ENCODE measurements around the gene TCTA.

The TCTA gene

DNA sequence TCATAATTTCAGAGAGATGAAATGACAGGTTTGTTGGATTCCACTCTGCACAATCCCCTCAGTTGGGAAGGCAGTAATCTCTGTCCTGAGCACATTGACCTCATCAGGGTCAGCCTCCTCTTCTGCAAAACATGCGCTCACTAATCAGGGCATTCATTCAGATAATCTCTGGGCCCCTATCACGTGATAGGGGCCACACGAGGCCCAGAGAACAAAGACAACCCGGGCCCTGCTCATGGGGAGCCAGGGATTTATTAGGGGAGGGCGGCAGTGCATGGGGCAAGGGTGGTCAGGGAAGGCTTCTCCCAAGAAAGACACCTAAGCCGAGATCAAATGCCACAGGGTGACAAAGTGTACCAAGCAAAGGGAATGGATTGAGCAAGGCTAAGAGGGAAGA lies 1.1 kb downstream of the TCTA start:
- H3K9me3 ChIP-seq (ENCODE audit: control insufficient read depth, insufficient read depth, low read depth, low read length), result no peaks in the 10 kb centered on the region
- POLR2A ChIA-PET, result interaction anchor here (1.0 kb wide), 1 partner anchor 12 kb away, joined by 3 read pairs; no protein-coding TSS in a partner anchor
- TF ChIP-seq HOXD13 (CRISPR knock-in tag; IDR thresholded peaks at IDR 0.05; ENCODE audit: borderline replicate concordance) (no peak), ZNF433 (tag by site-specific recombination; IDR thresholded peaks at IDR 0.05; ENCODE audit: low read depth) (no peak), ZNF24 (tag by site-specific recombination; IDR thresholded peaks at IDR 0.05) (no peak), ZNF155 (tag by site-specific recombination; IDR thresholded peaks at IDR 0.05) (no peak), ZNF112 (tag by site-specific recombination; IDR thresholded peaks at IDR 0.05) (no peak), TRIM28 (IDR thresholded peaks at IDR 0.05; ENCODE audit: borderline replicate concordance, low read length) (no peak), ZNF549 (tag by site-specific recombination; IDR thresholded peaks at IDR 0.05) (no peak), GLI2 (tag by site-specific recombination; IDR thresholded peaks at IDR 0.05; ENCODE audit: borderline replicate concordance, low read depth) (no peak)
- TF ChIP-seq, protein P1, sequence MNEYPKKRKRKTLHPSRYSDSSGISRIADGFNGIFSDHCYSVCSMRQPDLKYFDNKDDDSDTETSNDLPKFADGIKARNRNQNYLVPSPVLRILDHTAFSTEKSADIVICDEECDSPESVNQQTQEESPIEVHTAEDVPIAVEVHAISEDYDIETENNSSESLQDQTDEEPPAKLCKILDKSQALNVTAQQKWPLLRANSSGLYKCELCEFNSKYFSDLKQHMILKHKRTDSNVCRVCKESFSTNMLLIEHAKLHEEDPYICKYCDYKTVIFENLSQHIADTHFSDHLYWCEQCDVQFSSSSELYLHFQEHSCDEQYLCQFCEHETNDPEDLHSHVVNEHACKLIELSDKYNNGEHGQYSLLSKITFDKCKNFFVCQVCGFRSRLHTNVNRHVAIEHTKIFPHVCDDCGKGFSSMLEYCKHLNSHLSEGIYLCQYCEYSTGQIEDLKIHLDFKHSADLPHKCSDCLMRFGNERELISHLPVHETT (tag by site-specific recombination; IDR thresholded peaks at IDR 0.05), result no peak
- H3K27ac ChIP-seq (ENCODE audit: extremely low read depth, low read depth, low read length), result no peak overlapping the region
- peaks cover 0 to 25% of the 10 kb centered on the region in 2 experiments; a peak in 1 of 3 replicates for H3K36me3 ChIP-seq (ENCODE audit: control insufficient read depth in 2 of 2, insufficient read depth in 1 of 2, low read length in 2 of 2)
- H3K4me1 ChIP-seq (ENCODE audit: control insufficient read depth, insufficient read depth, low read length), result peaks cover 4% of the 10 kb centered on the region; the same call in 1 of the 2 replicates
- CTCF ChIA-PET, result interaction anchor here (1.0 kb wide), 2 partner anchors 36 to 126 kb away, joined by 3 read pairs; no protein-coding TSS in a partner anchor
- H3K4me3 ChIP-seq (ENCODE audit: low read depth, low read length), result no peak overlapping the region

DNA sequence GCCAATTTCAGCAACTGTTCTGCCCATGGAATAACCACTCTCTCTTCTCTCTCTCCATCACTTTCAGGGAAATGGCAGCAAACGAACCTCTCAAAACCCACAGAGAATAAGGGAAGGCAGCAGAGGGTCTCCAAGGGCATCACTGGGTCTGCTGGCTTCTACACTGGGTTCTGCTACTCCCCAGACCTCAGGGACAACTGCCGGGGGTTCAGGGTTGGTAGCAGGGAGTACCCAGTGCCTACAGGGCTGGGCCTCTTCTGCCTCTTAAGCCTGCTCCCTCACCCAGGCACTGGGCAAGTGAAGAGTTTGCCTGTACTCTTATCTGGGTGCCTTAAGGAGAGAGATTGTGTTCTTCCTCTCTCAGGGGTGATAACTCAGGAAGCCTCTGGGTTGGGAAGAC lies 2.5 kb downstream of the TCTA start:
- no peaks in the 10 kb centered on the region for H3K9me3 ChIP-seq (ENCODE audit: control insufficient read depth, insufficient read depth, low read depth, low read length)
- CTCF ChIA-PET, result interaction anchor here (0.6 to 0.7 kb wide), 2 partner anchors 30 to 36 kb away, joined by 3 to 6 read pairs; no protein-coding TSS in a partner anchor
- H3K27ac ChIP-seq (ENCODE audit: extremely low read depth, low read depth, low read length), result no peak overlapping the region
- TF ChIP-seq ZNF544 (tag by site-specific recombination; IDR thresholded peaks at IDR 0.05), result no peak
- no peak for TF ChIP-seq ZNF140 (tag by site-specific recombination; IDR thresholded peaks at IDR 0.05)
- no peak for TF ChIP-seq ZNF585B (tag by site-specific recombination; IDR thresholded peaks at IDR 0.05)
- no peak for TF ChIP-seq ZNF830 (tag by site-specific recombination; IDR thresholded peaks at IDR 0.05; ENCODE audit: low read depth)
- no peak for TF ChIP-seq ZNF629 (tag by site-specific recombination; IDR thresholded peaks at IDR 0.05)
- TF ChIP-seq ZNF660 (tag by site-specific recombination; IDR thresholded peaks at IDR 0.05), result no peak
- no peak for TF ChIP-seq ZFP37 (tag by site-specific recombination; IDR thresholded peaks at IDR 0.05)
- no peak for TF ChIP-seq ZIC2 (tag by site-specific recombination; IDR thresholded peaks at IDR 0.05)
- TF ChIP-seq ZNF785 (tag by site-specific recombination; IDR thresholded peaks at IDR 0.05), result no peak
- no peak overlapping the region for H3K4me3 ChIP-seq (ENCODE audit: low read depth, low read length)
- H3K4me1 ChIP-seq (ENCODE audit: control insufficient read depth, insufficient read depth, low read length), result peaks cover 4% of the 10 kb centered on the region; the same call in 1 of the 2 replicates
- H3K36me3 ChIP-seq (ENCODE audit: control insufficient read depth in 2 of 2, insufficient read depth in 1 of 2, low read length in 2 of 2), result peaks cover 0 to 25% of the 10 kb centered on the region in 2 experiments; a peak in 1 of 3 replicates
- POLR2A ChIA-PET, result interaction anchor here (1.3 kb wide), 1 partner anchor 14 kb away, joined by 8 read pairs; the partner anchor contains the start of gene NICN1

DNA sequence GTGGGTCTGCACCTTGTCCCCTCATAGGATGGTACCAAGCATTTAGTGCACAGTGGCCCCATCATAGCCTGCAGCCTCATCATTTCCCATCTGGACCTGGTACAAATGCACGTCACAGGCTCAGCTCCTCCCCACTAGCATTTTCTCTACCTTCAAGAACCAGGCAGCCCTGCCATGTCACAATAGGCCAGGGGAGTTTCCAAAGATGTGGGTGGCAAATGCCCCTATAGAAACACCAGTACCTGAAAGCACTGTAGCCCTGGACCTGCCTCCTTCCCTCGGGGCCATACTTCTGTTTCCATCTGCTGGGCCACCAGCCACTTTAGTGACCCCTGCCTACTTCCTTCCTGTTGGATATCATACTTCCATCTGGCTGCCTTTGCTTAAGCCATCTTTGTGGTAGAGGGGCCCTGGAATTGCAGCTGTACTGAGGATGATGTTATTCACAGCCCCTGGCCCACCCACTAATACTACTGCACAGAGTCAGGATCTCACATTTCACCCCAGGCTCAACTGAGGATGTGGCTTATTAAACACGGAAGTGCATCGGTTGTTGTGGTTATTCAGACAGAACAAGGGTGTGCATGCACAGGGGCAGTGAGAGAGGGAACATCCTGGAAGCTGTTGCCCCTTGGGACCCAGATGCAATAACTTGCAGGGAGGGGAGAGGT lies 3.8 kb downstream of the TCTA start:
- Histone ChIP-seq H3K36me3 (ENCODE audit: control insufficient read depth in 2 of 2, insufficient read depth in 1 of 2, low read length in 2 of 2) (peaks cover 0 to 31% of the 10 kb centered on the region in 2 experiments; a peak in 1 of 3 replicates), H3K27ac (ENCODE audit: extremely low read depth, low read depth, low read length) (no peak overlapping the region), H3K4me1 (ENCODE audit: control insufficient read depth, insufficient read depth, low read length) (peaks cover 4% of the 10 kb centered on the region; the same call in 1 of the 2 replicates), H3K9me3 (ENCODE audit: control insufficient read depth, insufficient read depth, low read depth, low read length) (no peaks in the 10 kb centered on the region), H3K4me3 (ENCODE audit: low read depth, low read length) (no peak overlapping the region)
- CTCF ChIA-PET, result interaction anchor here (0.8 to 1.9 kb wide), 2 partner anchors 33 to 95 kb away, joined by 5 to 7 read pairs; no protein-coding TSS in a partner anchor
- TF ChIP-seq ZBTB20 (tag by site-specific recombination; IDR thresholded peaks at IDR 0.05) (peak; percentile 74), ZNF404 (tag by site-specific recombination; IDR thresholded peaks at IDR 0.05) (no peak)
- POLR2A ChIA-PET, result interaction anchor here (1.3 to 1.8 kb wide), 2 partner anchors 13 to 33 kb away, joined by 5 to 8 read pairs; partner anchors contain the start of gene NICN1

Data from HEK293 (cell line).